Psoas muscle (tissue), 8 donors: ENCODE results near the gene HSPE1. TPM values are rescaled to one million over a fixed set of nuclear protein-coding genes. Genes with fewer than 3 reads are reported as not detected.

Experiments
- ATAC-seq, 4 donors: fragments of 200-7000 bp; cut with Tn5 transposase; one replicate each; pipeline ENCODE4 v1.9.1; 2020; ENCODE audit warnings: moderate library complexity in 3 of 4, mild to moderate bottlenecking in 2 of 4
- DNase-seq, 2 donors: peaks; one replicate each; pipeline ENCODE4 v3.0.0-alpha.2; 2020
- H3K27ac ChIP-seq: fragments of 200-600 bp; one replicate; pipeline ENCODE4 v1.8.0; 2022
- H3K27me3 ChIP-seq, 3 donors: fragments of 200-600 bp in 1 of 3; one replicate each; pipeline versions ENCODE4 v1.6.1 to v1.8.0; 2013 to 2022; ENCODE audit warnings: low read length in 2 of 3, mild to moderate bottlenecking in 2 of 3, moderate library complexity in 1 of 3; ENCODE audit not compliant: insufficient read depth in 3 of 3
- H3K36me3 ChIP-seq, 2 donors: fragments of 200-600 bp in 1 of 2; one replicate each; pipeline versions ENCODE4 v1.6.1 to v1.8.0; 2013 to 2022; ENCODE audit warnings: low read depth in 1 of 2, mild to moderate bottlenecking in 1 of 2, moderate library complexity in 1 of 2; ENCODE audit not compliant: insufficient read depth in 1 of 2
- H3K4me1 ChIP-seq: fragments of 200-600 bp; one replicate; pipeline ENCODE4 v1.8.0; 2022
- H3K4me3 ChIP-seq: fragments of 200-600 bp; one replicate; pipeline ENCODE4 v1.8.0; 2022; ENCODE audit warnings: mild to moderate bottlenecking
- H3K9me3 ChIP-seq: fragments of 200-600 bp; one replicate; pipeline ENCODE4 v1.8.0; 2022
- WGBS, 3 donors: extraction: QIAGEN DNeasy Blood & Tissue Kit; methylation state at CpG; one replicate each; pipeline versions ENCODE4 v1.1.6 to v1.1.7; 2013; 5-methylcytosine and 5-hydroxymethylcytosine counted together
- intact Hi-C, 2 donors: fragments of 100-400 bp; cut with DNase I; formaldehyde crosslinking; loops; one replicate each; pipeline versions ENCODE4 v1.11.0 to v1.14.2; 2022
- polyA plus RNA-seq, 3 donors: library from polyadenylated mRNA; stranded (reverse); fragments of 200-250 nt; gene quantifications; one replicate each; pipeline ENCODE4 v1.2.3, GENCODE V29; 2013
- total RNA-seq, 4 donors: library from RNA; stranded (reverse); fragmentation: NEBNext Ultra II Directional in 2 of 4; extraction: Animal tissue kit (Norgen Biotek cat#: 25700) in 2 of 4; gene quantifications; one replicate each; pipeline versions ENCODE4 v1.2.1 to v1.2.4, GENCODE V29; 2021 to 2023
- TF ChIP-seq, protein P1 (sequence below): fragments of 200-600 bp; IDR thresholded peaks from one replicate; pipeline ENCODE4 v1.8.0; 2022; ENCODE audit warnings: antibody characterized with exemption
- donor health status: healthy with polysubstance abuse.
- donor health status: DM: no; HTN: no; CAD: no; lungs with moderate emphysema.
- donor health status: Bipolar disorder and iron deficiency.
- donor health status: healthy.
- donor health status: DM: yes; HTN: yes; CAD: no.
- donor health status: DM: no; HTN: no; CAD: no.
- donor health status: DM: no; HTN: no; CAD: no.
- donor health status: DM: yes; HTN: yes; CAD: no.

HSPE1 gene
- total and polyA plus RNA-seq, 7 donors, result 87.4 to 304 (median 120) TPM

DNA sequence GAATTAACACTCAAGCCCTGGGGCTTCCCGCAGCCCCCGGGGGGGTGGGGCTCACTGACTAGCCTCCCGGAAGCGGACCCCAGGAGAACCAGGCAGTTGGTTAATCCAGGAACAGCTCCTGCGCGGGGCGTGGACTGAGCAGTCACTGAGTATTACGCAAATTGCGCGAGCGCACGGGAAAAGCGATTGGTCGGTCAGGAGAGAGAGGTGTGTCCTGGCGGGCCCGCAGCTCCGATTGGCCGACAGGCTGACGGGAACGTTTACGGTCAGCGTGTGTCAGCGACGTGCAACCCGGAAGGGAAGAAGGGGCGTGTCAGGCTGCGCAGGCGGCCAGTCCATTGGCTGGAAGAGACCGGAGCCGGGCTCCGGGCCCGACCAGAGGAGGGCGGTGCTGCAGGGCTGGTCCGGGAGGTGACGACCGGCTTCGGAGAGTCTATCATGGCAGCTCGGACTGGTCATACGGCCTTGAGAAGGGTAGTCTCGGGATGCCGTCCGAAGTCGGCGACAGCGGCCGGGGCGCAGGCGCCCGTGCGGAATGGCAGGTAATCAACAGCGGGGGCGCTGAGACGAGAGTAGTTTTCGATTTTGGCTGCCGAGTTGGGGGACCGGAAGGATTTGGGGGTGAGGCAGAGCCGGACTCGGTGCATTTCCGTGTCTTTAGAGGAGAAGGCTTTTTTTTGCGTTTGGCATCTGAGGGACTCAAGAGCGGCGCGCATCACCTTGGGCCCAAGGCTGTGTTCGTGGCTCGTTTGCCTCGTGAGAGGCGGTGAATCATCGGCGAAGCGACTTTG, 46.9 kb upstream of the HSPE1 start, which contains the start of gene COQ10B:
Gene COQ10B (plus strand): TSS at position 430 of the 791 bp plus-strand sequence. CDS start 9 bp downstream, at position 439.
- 0% methylated on average over 68 to 70 of the region's 70 CpGs for WGBS, 3 donors
- H3K27me3 ChIP-seq, result no peaks in the 10 kb centered on the region
- DNase-seq (peak; percentile 99 to 100), ATAC-seq (peak; percentile 94 to 97 (median 96))
- TF ChIP-seq, protein P1, sequence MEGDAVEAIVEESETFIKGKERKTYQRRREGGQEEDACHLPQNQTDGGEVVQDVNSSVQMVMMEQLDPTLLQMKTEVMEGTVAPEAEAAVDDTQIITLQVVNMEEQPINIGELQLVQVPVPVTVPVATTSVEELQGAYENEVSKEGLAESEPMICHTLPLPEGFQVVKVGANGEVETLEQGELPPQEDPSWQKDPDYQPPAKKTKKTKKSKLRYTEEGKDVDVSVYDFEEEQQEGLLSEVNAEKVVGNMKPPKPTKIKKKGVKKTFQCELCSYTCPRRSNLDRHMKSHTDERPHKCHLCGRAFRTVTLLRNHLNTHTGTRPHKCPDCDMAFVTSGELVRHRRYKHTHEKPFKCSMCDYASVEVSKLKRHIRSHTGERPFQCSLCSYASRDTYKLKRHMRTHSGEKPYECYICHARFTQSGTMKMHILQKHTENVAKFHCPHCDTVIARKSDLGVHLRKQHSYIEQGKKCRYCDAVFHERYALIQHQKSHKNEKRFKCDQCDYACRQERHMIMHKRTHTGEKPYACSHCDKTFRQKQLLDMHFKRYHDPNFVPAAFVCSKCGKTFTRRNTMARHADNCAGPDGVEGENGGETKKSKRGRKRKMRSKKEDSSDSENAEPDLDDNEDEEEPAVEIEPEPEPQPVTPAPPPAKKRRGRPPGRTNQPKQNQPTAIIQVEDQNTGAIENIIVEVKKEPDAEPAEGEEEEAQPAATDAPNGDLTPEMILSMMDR, result peak; percentile 21
- intact Hi-C loops, result loop anchor here (1.0 to 2.0 kb wide), 2 partner anchors 18 to 19 kb away; partner anchors contain the start of gene SF3B1 (in 2 of the 2)
- peak within 1 kb of the TSS; percentile 78 for H3K4me3 ChIP-seq
- H3K4me1 ChIP-seq, result peaks cover 16% of the 10 kb centered on the region
- no peaks in the 10 kb centered on the region for H3K36me3 ChIP-seq
- no peaks in the 10 kb centered on the region for H3K9me3 ChIP-seq
- peak within 1 kb of the TSS; percentile 99 for H3K27ac ChIP-seq

DNA sequence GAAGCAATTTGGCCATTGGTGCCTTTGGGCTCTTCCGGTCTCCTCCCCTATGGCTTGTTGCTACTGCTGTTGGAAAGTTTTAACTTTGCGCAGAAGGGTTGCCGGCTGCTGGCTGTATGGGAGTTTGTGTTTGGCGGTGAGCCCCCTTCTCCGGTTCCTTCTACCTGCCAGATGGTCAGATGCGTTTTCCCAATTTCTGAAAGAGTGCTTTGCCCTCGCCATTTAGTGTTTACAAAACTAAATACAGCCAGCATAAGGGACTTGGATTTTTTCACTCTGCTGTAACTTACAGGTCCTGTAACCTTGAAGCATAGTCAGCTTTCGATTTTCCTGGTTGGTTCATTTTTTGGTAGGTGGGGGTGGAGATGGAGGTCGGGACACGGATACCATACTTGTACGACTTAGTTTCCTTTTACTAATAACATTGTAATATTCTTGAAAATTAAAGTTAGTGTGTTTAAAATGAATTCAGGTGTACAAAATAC, 46.2 kb upstream of the HSPE1 start:
- H3K4me3 ChIP-seq, result peak overlapping the region; percentile 78
- H3K27ac ChIP-seq, result peak overlapping the region; percentile 99
- no peaks in the 10 kb centered on the region for H3K27me3 ChIP-seq
- no peaks in the 10 kb centered on the region for H3K36me3 ChIP-seq
- WGBS, 3 donors, result 0% methylated on average over 11 of the region's 11 CpGs
- DNase-seq (no peak), ATAC-seq (peak; percentile 74 to 87 (median 78))
- H3K9me3 ChIP-seq, result no peaks in the 10 kb centered on the region
- intact Hi-C loops, result loop anchor here (1.0 to 2.0 kb wide), 3 partner anchors 19 to 45 kb away; partner anchors contain the start of genes SF3B1 (in 2 of the 2) and HSPD1 (in 1 of the 2)
- H3K4me1 ChIP-seq, result peaks cover 22% of the 10 kb centered on the region
- TF ChIP-seq, protein P1, result no peak

DNA sequence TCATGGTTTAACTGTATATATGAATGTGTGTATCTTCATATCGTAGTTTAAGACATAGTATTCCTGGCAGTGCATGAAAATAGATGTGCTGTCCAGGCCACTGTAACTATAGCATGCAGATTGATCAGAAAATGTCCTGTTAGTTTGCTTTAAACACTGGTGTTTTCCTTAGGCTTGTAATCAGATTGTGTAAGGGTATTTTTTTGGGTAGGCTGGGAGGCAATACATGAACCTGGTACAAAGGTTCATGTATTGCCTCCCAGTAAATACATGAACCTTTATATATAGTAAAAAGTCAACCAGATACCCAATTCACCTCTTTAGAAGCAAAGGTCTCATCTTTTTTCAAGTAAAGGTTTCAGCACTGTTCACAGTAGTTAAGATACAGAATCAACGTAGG, 45.3 kb upstream of the HSPE1 start:
- ATAC-seq (no peak), DNase-seq (no peak)
- H3K27ac ChIP-seq, result peak overlapping the region; percentile 99
- peaks cover 30% of the 10 kb centered on the region for H3K4me1 ChIP-seq
- H3K4me3 ChIP-seq, result peak overlapping the region; percentile 78
- H3K27me3 ChIP-seq, result no peaks in the 10 kb centered on the region
- intact Hi-C loops, result loop anchor here in 1 of 2 donors (2.0 kb wide), 1 partner anchor 44 kb away; the partner anchor contains the start of gene HSPD1
- TF ChIP-seq, protein P1, result no peak
- H3K9me3 ChIP-seq, result no peaks in the 10 kb centered on the region
- peaks cover 0 to 3% of the 10 kb centered on the region in 2 donors for H3K36me3 ChIP-seq
- 70 to 86% (median 75%) methylated on average over 2 of the region's 2 CpGs for WGBS, 3 donors

DNA sequence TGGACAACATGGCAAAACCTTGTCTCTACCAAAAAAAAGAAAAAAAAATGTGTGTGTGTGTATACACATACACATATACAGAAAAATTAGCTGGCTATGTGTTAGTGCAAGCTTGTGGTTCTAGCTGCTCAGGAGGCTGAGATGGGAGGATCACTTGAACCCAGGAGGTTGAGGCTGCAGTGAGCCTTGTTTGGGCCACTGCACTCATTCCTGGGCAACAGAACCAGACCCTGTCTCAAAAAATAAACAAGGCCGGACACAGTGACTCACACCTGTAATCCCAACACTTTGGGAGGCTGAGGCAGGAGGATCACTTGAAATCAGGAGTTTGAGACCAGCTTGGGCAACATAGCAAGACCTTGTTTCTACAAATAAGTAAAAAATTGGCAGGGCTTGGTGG, 44.8 kb upstream of the HSPE1 start:
- intact Hi-C loops, result loop anchor here in 1 of 2 donors (2.0 kb wide), 1 partner anchor 43 kb away; the partner anchor contains the start of gene HSPD1
- no peak for ATAC-seq
- WGBS, 3 donors, result 100% methylated on average over 1 of the region's 1 CpG

More for the DNA sequence above, 44.8 kb upstream of the HSPE1 start:
- no peaks in the 10 kb centered on the region for H3K9me3 ChIP-seq
- H3K27ac ChIP-seq, result peak overlapping the region; percentile 99
- peaks cover 30% of the 10 kb centered on the region for H3K4me1 ChIP-seq
- TF ChIP-seq, protein P1, result no peak
- no peaks in the 10 kb centered on the region for H3K27me3 ChIP-seq
- DNase-seq, result no peak
- H3K36me3 ChIP-seq, result peaks cover 0 to 8% of the 10 kb centered on the region in 2 donors
- H3K4me3 ChIP-seq, result peak overlapping the region; percentile 78
